HG03064 (cell line): ENCODE data around the gene ATXN1.

Experiments used
- ATAC-seq: cut with Tn5 transposase; IDR thresholded peaks from one replicate; pipeline ENCODE4 v1.9.1; 2021; ENCODE audit warnings: low read depth; ENCODE audit not compliant: unreplicated experiment

The ATXN1 gene

DNA sequence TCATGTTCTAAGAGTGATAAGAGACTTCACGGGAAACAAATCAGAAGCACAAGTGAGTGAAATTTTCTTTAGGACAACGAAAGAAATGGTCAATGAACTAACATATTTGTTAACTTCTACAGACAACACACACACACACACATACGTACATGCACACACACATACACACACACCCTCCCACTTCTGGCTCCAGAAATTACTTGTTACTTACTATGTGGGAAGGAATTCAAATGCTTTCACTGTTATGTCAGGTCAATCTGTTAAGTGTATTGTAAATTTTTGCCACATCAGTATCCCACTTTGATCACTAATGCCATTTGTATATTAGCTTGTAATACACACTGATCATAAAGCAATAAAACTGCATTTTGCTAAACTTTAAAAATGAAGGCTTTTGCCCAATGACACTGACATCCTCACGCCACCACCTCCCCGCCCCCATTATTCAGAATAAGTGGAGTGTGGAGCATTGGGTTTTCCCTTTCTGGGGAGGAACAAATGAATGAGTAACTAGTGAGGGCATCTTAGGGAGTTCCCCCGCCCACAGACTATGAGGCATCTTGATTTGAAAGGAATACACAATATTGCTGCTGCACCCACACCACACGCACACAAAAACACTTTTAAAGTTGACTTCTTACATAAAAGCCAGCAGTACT is 76.2 kb downstream of the ATXN1 start:
- ATAC-seq: no peak

- ATAC-seq: no peak
These were observed 77.0 kb downstream of the ATXN1 start for GRCh38 chr6:16684195-16684689.

DNA sequence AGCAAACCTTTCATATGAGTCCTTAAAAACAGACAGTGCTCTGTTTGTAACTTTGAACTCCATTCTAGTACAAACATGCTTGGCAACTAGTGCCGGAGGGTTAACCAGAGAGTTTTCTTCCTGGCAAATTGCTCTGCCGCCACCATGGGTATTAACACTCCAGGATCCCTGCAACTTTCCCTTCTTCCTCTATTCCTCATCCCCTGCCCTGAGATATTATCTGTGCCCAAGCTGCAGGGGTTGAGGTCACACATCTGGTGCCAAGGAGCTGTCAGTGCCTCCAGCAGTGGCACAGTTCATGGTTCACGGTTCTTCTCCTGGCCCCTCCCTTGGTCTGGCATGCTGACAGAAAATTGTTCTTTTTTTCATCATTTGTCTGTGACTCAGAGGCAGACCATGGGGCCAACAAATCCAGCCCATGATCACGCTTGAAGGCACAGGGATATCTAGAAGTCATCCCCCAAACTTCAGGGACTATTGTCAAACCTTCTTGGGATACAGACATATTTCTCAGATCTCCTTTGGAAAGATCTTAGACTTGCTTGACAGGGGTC is 77.5 kb downstream of the ATXN1 start:
- ATAC-seq: no peak

- no peak for ATAC-seq
These were observed 79.9 kb downstream of the ATXN1 start for GRCh38 chr6:16681260-16681873.

- no peak for ATAC-seq
These were observed 82.2 kb downstream of the ATXN1 start for GRCh38 chr6:16679050-16679449.

- no peak for ATAC-seq
These were observed 83.8 kb downstream of the ATXN1 start for GRCh38 chr6:16677458-16677857.

- ATAC-seq: no peak
These were observed 84.3 kb downstream of the ATXN1 start for GRCh38 chr6:16676978-16677377.

DNA sequence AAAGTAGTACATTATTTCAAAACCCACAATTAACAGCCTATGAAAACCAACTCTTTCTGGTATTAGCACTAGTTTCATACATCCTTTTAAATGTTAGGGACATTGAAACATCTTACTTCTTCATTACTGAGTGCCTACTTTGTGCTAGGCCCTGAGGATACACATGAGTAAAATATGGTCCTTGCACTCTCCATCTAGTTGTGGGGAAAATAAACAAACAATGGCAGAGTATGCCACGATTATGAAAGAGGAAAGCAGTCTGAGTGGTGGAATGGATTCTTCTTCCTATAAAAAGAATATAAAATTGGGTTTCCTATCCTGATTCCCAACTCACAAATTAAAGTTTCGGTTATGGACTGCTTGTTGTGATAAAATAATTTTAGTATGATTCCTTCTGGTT is 84.9 kb downstream of the ATXN1 start:
- no peak for ATAC-seq

DNA sequence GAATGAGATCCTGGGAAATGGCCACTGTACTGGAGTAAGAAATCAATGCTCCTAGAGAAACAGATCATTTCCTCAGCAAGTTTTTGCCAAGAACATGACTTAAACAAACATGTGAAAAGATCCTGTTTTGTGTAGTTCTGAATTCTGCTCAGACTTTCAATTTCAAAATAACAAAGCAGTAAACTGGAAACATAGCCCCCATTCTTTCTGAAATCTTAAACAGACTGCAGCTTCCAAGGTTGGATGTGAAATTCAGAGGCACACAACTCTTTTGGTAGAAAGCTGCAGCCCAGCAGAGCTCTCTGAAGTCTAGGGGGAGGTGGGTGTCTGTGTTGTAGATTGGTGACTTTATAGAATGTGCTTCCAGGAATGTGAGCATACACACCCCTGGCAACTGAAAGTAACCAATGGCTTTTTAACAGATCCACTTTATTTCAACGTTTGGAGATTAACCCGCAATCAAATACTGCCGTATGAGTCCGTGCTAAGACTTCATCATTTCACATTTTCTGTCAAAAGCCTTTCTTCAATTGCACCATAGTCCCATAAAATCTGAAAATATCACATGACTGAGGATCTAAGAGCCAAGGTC is 86.4 kb downstream of the ATXN1 start:
- ATAC-seq: no peak

GRCh38 chr6:16673011-16673797 is 88.1 kb downstream of the ATXN1 start:
- no peak for ATAC-seq

GRCh38 chr6:16671302-16672289 is 89.7 kb downstream of the ATXN1 start:
- ATAC-seq: no peak

DNA sequence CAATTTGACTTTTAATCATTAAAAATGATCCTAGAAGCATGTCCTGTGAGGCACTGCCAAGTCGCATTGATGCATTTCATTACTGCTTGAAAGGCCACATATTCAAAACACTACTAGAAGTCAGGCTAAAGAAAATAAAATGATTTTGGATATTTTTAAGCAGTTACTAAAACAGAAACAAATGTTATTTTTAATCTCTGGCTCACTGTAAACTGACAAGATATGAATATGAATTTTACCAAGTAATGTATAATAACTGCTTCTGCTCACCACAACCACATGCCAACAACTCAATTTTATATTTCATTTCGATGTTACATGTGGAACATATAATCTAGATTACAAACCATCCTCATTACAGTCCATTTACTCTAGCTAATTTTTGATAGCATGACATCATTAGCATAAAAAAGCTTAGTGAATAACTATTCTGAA is 90.6 kb downstream of the ATXN1 start:
- no peak for ATAC-seq

DNA sequence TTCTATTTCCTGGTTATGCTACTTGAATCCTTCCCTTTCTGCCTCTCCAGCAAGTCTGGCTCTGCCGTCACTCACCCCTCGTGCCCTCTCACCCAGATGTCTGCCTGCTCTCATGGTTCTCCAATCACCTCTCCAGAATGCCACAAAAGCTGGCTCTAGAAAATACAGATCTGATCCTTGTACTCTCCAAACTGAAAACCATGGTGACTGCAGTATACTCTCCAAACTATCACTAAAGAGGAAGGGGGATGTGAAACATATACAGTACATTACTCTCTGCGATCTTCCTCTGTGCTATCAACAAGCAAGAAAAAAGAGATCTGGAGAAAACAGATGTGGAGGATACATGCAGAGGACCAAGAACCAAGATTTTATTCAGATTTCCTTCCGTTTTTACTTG is 91.1 kb downstream of the ATXN1 start:
- no peak for ATAC-seq

GRCh38 chr6:16669227-16669626 is 92.0 kb downstream of the ATXN1 start:
- ATAC-seq: no peak

- no peak for ATAC-seq
These were observed 93.8 kb downstream of the ATXN1 start for GRCh38 chr6:16667509-16667908.

GRCh38 chr6:16665992-16666391 is 95.3 kb downstream of the ATXN1 start:
- no peak for ATAC-seq

- ATAC-seq: no peak
These were observed 96.1 kb downstream of the ATXN1 start for GRCh38 chr6:16665182-16665581.

- ATAC-seq: no peak
These were observed 97.4 kb downstream of the ATXN1 start for GRCh38 chr6:16663901-16664300.

DNA sequence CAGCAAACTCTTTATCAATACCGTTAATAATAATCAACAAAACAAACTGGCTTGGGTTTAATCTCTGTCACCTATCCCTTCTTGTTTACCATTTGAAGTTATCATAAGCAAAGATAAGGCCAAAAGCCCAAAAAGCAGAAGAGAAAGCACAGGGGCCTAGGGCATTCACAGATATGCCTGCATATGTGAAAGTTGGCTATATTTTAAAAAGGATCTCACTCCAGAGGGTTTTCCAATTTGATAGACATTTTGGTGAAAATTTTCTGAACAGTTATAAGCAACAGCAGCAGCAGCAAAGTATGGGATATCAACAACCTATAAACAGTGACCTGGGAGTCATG is 101.1 kb downstream of the ATXN1 start:
- no peak for ATAC-seq
